A673 (cell line): ENCODE data around the gene CCR5AS.

ENCODE experiments used
- EZH2 ChIP-seq: fragments of 200-600 bp; sonication (generic); IDR thresholded peaks from 2 replicates; pipeline ENCODE4 v1.6.1; 2017; ENCODE audit warnings: borderline replicate concordance, low read depth, mild to moderate bottlenecking, mixed read lengths, antibody characterized with exemption, low read length; ENCODE audit not compliant: poor library complexity, severe bottlenecking
- TF ChIP-seq, protein P1 (sequence below): fragments of 300-800, 200-600 bp; sonication (generic); conservative IDR thresholded peaks from 2 replicates; pipeline ENCODE4 v1.5.1; 2017; ENCODE audit warnings: low read depth, mild to moderate bottlenecking, antibody characterized with exemption, low read length, moderate library complexity, mixed read lengths

- TF ChIP-seq, protein P1, sequence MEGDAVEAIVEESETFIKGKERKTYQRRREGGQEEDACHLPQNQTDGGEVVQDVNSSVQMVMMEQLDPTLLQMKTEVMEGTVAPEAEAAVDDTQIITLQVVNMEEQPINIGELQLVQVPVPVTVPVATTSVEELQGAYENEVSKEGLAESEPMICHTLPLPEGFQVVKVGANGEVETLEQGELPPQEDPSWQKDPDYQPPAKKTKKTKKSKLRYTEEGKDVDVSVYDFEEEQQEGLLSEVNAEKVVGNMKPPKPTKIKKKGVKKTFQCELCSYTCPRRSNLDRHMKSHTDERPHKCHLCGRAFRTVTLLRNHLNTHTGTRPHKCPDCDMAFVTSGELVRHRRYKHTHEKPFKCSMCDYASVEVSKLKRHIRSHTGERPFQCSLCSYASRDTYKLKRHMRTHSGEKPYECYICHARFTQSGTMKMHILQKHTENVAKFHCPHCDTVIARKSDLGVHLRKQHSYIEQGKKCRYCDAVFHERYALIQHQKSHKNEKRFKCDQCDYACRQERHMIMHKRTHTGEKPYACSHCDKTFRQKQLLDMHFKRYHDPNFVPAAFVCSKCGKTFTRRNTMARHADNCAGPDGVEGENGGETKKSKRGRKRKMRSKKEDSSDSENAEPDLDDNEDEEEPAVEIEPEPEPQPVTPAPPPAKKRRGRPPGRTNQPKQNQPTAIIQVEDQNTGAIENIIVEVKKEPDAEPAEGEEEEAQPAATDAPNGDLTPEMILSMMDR, result no peak
- no peak for TF ChIP-seq EZH2
Observed at GRCh38 chr3:46408853-46409252, 2.0 kb upstream of the CCR5AS start.
